Epithelial cell of prostate (primary cell): ENCODE results near the gene AP2A2.

Experiments used
- DNase-seq: peaks from one replicate; pipeline ENCODE4 v3.0.0-alpha.2; 2011; ENCODE audit warnings: low read depth, low spot score
- H3K27ac ChIP-seq: fragments of 450-650 bp; 2 replicates; pipeline ENCODE4 v1.5.1; 2017; ENCODE audit warnings: mild to moderate bottlenecking

The AP2A2 gene

DNA sequence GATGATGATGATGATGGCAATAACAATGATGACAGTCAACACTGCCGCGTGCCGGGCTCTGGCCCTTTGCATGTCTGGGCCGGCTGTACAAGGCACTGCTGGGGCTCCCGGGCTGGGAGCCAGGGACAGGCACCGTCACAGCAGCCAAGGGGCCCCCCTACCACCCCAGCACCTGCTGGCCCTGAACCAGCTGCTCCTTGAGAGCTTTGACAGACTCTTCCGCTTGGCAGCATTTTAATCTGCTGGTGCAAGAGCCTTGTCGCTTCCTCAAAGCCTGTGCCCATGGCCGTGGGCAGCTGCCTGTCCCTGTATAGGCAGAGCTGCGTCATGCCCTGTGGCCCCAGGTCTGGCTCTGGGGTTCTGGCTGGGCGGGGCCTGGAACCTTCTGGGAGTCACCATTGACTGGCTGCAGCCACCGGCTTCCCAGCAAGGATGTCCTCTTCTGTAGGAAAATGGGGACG, 123.8 kb downstream of the AP2A2 start:
- no peak for DNase-seq
- H3K27ac ChIP-seq: no peak overlapping the region

DNA sequence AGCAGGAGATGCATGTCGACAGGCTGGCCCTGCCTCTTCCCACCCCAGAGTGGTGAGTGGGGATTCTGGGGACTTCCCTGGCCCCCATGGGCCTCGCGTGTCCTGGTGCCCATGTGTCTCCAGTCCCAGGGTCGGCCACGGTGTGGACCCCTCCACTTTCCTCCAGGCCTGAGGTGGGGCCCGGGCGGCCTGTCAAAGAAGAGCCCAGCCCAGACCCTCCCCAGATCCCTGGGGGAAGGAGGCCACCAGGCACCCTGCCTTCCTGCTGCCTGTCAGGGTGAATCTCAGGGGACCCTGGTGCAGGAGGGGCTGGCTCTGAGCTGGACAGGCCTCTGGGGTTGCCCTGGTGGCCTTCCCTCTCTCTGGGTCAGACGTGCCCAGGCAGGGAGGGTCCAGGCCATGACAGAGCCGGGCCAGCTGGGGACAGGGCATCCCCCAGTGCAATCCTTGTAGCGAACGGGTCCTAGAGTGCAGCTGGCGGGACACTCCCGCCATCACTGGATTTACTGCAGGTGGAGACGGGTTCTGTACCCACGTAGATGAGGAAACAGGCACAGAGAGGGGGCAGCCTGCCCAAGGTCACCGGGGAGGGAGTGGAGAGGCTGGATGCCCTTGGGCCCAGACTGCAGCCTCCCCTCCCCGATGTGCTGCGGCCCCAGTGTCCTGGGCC, 124.4 kb downstream of the AP2A2 start:
- no peak for DNase-seq
- no peak overlapping the region for H3K27ac ChIP-seq

DNA sequence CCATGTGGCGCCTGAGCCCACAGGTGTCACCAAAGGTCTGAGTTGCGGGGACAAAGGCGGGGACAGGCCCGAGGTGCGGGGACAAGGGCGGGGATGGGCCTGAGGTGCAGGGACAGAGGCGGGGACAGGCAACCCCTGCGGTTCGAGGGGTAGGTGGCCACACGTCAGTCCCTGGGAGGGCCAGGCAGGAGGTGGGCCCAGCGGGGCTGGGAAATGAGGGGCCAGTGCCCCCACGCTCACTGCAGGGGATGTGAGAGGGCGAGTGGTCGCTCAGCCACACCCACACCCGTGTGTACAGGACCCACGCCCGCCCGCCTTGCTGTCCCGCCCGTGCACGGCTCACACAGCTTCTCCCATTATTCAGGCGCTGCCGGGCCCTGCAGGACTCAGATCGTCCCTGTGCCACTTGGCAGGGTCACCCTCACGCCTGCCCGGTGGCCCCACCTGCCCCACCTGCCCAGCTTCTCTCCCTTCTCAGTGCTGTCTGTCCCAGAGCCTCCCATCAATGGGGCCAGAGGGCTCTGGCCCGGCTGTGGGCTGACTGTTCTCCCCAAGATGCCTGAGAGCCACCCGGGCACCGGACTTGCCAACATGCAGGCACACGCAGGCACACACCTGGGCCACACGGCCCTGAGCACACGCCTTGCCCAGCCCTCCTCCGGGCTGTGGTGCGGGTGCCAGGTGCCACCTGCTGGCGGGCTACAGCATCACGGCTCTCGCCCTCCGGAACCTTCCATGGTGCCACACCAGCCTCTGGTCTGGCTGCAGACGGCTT, 125.1 kb downstream of the AP2A2 start:
- peak; percentile 53 for DNase-seq
- no peak overlapping the region for H3K27ac ChIP-seq

DNA sequence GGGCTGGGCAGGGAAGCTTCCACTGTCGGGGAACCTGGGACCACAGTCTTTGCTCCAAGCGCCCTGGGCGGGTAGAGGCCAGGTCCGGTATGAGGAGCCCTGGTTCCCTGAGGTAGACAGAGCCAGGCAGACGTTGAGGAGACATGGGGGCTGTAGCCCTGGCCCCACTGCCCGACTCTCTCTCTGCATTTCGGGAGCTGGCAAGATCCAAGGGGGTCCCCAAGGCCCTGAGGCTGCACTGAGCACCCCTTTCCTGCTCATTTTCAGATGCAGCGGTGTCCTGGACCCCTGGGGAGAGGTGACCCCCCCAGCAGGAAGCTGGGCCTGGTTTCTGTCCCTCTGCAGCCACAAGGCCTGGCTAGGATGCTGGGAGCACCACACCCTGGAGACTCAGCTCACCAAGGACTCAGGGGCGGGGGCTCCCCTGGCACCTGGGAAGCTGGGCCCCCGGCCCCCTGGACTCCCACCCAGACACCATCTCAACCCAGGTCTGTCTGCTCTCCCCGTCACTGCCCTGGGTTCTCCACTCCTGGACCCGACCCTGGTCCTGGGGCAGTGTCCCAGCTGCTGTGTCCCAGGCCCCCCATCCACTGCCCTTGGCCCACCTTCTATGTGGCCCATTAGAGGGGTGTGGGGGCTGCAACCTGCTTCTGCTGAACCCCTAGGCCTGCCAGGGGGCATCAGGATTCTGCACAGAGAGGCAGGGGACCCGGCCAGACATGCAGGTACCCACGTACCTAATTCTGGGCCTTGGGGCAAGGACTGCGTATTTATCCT, 125.9 kb downstream of the AP2A2 start:
- H3K27ac ChIP-seq: no peak overlapping the region
- DNase-seq: no peak

DNA sequence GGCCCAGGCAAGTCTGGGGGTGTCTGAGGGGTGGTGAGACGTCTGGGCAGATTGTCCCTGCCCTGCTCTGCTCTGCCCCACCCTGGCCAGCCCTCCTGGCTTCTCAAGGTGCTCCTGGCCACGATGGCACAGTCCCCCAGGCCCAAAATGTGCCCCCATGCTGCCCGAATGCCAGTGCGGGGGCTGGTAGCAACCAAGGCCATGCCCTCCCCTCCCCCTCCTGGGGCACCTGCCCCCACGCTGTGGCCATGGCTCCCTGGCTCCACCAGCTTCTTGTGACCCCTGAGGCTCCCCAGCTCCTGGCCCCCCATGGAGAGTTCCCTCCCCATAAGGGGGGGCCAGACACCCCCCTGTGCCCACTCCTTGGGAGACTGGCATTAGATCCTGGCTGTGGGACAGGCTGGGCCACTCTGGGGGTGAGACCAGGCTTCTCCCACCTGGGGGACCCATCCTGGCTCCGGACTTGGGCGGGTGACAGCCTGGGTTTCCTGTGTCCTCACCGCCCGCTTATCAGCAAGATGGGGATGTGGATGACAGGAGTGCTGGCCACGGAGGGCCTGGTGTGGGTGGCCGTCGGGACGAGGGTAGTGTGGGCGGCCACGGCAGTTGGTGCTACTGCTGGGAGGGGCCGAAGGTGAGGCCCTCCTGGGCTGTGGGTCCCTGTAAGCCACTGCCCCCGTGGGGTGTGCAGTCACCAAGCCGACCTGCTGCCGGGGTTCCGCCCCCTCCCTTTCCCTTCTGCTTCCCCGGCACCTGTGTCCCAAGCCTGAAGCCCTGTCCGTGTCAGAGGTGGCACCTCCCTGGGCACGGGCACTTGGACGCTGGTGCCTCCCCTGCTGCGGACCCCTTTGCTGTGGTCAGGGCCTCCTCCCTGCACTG, 126.7 kb downstream of the AP2A2 start:
- DNase-seq: no peak
- H3K27ac ChIP-seq: no peak overlapping the region

DNA sequence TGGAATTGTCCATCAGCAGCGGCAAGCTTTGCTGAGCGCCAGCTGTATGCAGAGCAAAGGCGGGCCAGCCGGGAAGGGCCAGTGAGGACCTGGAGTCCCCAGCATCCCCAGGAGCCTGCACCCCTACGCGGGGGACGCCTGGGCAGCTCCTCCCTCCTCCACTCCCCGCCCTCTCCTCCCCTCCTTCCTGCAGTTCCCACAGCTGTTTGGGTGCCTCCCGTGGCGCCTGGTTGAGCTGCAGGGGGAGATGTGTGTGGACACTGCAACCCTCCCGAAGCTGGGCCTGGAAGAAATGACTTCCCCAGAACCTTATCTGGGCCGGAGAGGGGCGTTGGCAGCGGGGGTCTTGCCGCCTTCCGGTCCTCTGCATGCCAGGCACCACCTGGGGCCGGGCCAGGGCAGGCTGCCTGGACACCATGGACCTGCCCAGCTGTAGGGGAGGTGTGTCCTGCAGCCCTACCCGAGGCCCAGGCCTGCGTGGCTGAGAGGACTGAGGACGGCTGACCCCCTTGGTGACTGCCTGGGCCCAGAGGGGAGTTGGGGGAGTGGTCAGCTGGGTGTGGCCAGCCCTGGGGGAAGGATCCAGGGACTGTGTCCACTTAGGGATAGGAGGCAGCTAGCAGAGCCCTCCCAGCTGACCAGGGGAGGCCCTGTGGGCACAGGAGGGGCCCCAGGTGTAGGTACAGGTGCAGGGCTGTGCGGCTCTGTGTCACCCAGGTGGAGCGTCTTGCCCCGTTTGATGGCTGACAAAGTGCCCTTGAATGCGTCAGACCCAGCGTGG, 127.6 kb downstream of the AP2A2 start:
- no peak for DNase-seq
- no peak overlapping the region for H3K27ac ChIP-seq

DNA sequence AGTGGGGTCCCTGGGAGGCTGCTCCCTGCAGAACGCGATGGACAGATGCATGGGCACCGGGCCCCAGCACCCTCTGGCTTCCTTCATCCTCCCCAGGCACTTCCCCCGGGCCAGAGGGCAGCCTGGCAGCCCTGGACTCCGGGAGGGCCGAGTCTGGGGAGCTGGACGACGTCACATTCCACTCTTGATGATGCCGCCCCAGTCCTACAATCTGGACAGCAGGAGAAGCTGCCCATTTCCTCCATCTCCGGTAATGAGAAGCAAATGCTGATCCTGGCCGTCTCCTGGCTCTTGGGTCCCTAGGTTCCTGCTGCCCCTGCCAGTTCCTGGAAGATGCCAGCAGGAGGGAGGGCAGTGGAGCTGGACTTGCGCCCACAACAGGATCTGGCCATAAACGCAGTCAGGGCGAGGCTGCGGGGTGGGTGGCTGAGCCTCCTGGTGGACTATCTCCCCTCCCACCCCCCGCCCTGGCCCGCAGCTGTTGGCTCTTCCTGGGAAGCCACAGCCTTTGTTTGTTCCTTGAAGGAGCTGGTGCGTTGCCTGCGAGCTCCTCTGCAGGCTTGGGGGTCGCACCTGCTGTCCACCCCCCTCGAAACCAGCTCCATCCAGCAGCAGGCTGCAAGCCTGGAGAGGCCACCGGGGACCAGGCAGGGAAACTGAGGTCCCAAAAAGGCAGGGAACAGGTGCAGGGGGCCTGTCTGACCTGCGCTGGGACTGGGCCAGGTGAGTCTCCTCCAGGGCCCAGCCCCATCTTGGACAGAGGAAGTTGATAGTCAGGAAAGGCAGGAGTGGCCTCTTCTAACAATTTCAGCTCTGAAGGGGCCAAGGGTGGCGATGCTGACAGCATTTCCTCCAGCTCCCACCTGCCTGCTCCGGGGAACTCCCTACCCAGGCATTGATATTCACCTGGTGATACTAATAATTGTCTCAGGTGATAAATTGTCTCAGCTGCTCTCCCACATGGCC, 128.8 kb downstream of the AP2A2 start:
- H3K27ac ChIP-seq: no peak overlapping the region
- no peak for DNase-seq

DNA sequence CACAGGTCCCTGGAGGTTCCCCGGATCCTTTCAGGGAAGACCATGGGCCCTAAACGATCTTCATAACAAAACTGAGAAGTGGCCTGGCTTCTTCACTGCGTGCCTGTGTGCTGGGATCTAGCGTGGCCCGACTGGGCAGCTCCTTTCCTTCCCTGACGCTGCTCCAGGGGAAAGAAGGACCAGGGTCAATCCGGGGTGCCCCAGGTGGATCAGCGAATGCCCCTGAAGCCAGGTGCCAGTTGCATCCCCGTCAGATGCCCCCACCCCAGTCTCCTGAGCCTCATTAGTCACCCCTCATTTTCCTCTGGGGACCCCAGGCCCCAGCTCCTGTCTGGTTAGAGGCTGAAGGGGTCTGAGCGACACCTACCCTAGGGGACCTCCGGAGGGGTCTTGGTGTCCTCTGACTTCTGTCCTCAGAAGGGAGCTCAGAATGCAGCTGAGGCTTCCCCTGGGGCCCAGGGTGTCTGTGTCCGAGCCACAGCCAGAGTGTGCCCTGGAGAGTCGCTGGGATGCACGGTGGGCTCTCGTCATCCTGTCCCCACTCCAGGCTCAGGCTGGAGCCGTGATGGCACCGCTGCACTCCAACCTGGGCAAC, 129.5 kb downstream of the AP2A2 start:
- DNase-seq: no peak
- H3K27ac ChIP-seq: no peak overlapping the region

DNA sequence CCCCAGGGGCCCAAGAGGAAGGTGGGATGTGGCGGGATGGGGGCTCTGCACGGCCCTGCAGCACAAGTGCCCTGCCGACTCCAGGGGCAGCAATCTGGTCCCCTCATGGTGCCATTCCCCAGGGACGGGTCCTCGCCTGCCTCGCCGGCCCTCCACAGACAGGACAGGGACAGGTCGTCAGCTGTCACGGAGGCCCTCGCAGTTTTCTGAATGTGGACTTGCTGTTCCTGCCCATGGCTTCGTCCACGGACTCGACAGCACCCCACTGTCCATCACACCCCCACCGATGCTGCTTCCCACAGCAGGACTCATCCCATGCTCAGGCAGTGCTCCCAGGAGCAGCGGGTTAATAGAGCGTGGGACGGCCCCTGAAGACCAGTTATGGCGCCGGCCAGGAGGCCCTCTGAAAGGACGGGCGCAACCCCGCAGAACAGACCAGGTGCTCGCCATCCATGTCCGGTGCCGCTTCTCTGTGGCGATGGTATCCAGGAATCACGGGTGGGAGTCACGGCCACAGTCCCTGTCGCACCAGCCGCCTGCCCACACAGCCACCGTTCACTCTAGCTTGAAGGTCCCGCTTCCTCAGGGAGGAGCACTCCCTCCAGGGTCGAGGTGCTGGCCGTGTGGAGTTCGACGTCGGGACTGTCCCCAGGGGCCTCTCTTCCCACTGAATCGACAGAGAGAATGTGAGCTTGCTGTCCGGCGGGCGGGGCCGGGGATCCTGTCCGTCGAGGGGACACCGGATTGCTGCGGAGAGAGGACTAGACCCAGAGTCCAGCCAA, 130.5 kb downstream of the AP2A2 start:
- no peak for DNase-seq
- no peak overlapping the region for H3K27ac ChIP-seq

DNA sequence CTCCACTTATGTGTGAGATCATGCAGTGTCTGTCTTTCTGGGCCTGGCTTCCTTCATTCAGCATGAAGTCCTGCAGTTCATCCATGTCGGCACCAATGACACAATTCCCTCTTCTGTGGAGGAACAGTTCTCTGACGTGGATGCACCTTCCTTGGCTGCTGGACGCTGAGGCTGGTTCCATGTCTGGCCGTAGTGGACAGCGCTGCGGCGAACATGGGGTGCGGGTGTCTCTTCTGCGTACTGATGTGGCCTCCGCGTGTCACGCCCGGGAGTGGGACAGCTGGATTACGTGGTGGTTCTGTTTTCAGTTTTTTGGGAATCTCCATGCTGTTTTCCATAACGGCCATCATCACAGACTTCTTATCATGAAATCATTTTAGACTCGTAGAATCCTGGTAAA, 132.1 kb downstream of the AP2A2 start:
- no peak overlapping the region for H3K27ac ChIP-seq
- DNase-seq: no peak

DNA sequence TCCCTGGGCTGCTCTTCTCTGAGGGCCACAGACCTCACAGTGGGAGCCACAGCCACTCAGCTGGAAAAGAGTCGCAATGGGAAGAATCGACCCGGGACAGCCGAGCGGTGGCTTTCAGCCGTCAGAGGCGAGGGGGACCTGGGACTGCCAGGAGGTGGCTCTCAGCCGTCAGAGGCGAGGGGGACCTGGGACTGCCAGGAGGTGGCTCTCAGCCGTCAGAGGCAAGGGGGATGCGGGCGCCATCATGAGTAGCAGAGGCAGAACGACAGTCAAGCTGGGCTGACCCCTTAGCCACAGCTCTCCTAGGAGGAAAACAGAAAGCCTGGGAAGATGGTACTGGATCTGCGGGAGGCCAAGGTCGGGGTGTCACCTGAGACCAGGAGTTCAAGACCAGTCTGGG, 134.1 kb downstream of the AP2A2 start:
- DNase-seq: no peak

DNA sequence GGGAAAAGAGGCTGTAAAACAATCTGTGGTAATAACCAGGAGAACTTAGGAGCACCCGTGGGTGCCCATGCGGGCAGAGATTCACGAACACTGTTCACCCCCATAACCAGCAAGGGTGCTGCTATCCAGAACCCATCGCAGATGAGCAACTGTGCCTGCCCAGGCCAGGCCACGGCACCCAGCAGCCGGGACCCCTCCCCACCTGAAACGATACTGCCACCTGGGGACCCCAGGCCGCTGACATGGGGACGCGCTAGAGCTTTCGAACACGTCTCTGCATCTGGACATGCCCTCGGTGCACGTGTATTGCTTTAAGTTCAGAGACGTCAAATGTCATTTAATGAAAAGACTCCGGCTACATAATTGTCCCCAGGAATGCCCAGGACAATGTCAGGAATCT, 134.7 kb downstream of the AP2A2 start:
- DNase-seq: no peak
- no peak overlapping the region for H3K27ac ChIP-seq

More for the DNA sequence above, 134.1 kb downstream of the AP2A2 start:
- H3K27ac ChIP-seq: no peak overlapping the region

DNA sequence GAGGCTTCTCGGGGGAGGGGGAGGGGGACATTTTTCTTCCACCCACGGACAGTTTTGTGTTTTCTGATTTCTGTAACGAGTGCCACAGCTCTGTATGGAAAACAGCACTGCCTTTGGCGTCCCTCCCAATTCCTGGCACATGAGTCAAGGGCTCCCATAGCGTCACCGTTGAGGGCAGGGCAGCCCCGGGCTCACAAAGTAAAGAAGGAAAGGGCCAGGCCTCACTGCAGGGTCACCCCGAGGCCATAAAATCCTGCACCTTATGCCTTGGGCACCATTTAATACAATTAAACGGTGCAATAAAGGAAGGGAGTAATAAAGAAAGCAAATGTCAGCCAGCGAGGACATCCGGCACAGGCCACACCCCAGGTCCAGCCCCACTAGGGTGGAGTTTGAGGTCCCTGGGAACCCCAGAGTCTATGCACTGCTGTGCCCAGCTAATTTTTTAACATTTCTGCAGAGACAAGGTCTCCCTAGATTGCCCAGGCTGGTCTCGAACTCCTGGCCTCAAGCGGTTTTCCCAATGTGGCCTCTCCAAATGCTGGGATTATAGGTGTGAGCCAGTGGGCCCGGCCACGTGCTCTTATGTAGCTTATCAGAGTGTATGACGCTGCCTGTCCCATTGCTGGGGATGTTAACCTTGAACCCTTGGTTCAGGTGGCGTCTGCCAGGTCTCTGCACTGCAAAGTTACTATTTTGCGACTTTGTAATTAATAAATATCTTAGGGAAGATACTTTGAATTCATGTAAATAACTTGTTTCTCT, 135.4 kb downstream of the AP2A2 start:
- peak overlapping the region; percentile 4 for H3K27ac ChIP-seq
- DNase-seq: peak; percentile 36
